ENCODE results near the gene CCDC51. TPM values are rescaled to one million over a fixed set of nuclear protein-coding genes. Genes with fewer than 3 reads are reported as not detected.
"Not testable (repeated sequence)": the region's sequence is repeated elsewhere in the genome, so short reads cannot be mapped to it uniquely, and the experiment has no call there.

The CCDC51 gene
- 10 to 100 TPM; 11.1 to 22.6 (median 21.7) TPM for polyA plus RNA-seq
- long read RNA-seq, donor 1, result 0 reads
- long read RNA-seq, donor 2, result 0 reads
- long read RNA-seq, donor 3, partial matches to known transcripts, result 0 of 3 reads
- long read RNA-seq, donor 3, other reads (novel, unspliced or antisense), result 0 of 3 reads
- long read RNA-seq, donor 4, result 0 reads
- long read RNA-seq, donor 5, partial matches to known transcripts, result 108 of 313 reads
- long read RNA-seq, donor 5, other reads (novel, unspliced or antisense), result 204 of 313 reads
- long read RNA-seq, donor 6, partial matches to known transcripts, result 6 of 8 reads
- long read RNA-seq, donor 6, other reads (novel, unspliced or antisense), result 0 of 8 reads
- long read RNA-seq, donor 7, result 0 reads
- long read RNA-seq, donor 8, result 0 reads
- long read RNA-seq, donor 9, partial matches to known transcripts, result 0 of 1 reads
- long read RNA-seq, donor 9, other reads (novel, unspliced or antisense), result 0 of 1 reads
- long read RNA-seq, donor 10, partial matches to known transcripts, result 0 of 6 reads
- long read RNA-seq, donor 10, other reads (novel, unspliced or antisense), result 0 of 6 reads

DNA sequence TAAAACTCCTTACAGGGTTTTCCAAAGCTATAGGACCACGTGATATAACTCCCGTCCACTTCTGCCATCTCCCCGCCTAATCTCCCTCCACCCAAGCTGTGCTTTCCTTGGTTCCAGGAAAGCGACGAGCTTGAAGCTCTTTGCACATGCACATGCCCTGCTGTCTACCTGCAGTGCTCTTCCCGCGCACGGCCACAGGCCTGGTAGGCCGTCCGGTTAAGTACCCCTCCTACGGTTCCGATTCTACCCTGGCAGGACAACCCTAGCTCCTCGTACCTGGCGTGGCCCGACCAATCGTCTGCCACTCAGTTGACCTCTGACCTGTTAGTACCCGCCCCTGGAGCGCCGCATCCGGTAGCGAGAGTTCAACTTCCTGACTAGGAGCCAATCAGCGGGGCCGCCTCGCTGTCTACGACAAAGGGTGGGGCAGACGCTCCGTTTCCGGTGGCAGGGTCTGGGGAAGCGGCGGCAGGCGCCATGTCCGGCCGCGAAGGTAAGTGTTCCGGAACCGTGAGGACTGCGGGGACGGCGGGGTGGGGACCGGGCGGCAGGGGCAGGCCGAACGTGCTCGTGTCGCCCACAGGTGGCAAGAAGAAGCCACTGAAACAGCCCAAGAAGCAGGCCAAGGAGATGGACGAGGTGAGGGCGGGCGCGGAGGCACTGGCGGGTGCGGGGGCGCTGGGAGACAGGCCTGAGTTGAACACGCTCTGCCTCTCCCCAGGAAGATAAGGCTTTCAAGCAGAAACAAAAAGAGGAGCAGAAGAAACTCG, at the start of gene CCDC51, which contains the start of gene TMA7:
Gene CCDC51 (minus strand): TSS at position 300 of the 770 bp plus-strand sequence. CDS start 4,991 bp downstream, outside the sequence.
Gene TMA7 (plus strand): TSS at position 438 of the 770 bp plus-strand sequence. CDS start 40 bp downstream, at position 478.
- H3K36me3 ChIP-seq (ENCODE audit: control insufficient read depth in 3 of 3, insufficient read depth in 2 of 3, low read depth in 1 of 3, low read length in 3 of 3), result peaks cover 2 to 26% (median 8%) of the 10 kb centered on the region in 3 donors
- H3K4me3 ChIP-seq (ENCODE audit: low read depth in 1 of 3, low read length in 3 of 3), result peak within 1 kb of the TSS; percentile 80 to 92 (median 88)
- 0 to 1% (median 0%) methylated on average over 54 of the region's 54 CpGs for WGBS, 3 donors
- H3K4me1 ChIP-seq (ENCODE audit: control insufficient read depth in 3 of 3, insufficient read depth in 2 of 3, low read depth in 1 of 3, low read length in 2 of 3), result peaks cover 2 to 13% (median 6%) of the 10 kb centered on the region in 3 donors
- H3K27me3 ChIP-seq (ENCODE audit: control insufficient read depth in 3 of 3, insufficient read depth in 3 of 3, low read length in 3 of 3), result no peaks in the 10 kb centered on the region
- FAIRE-seq, result peak; percentile 61
- peak within 1 kb of the TSS; percentile 87 to 97 (median 94) for H3K27ac ChIP-seq (ENCODE audit: low read depth in 1 of 3, low read length in 2 of 3)
- H3K9me3 ChIP-seq (ENCODE audit: control insufficient read depth in 2 of 2, insufficient read depth in 1 of 2, low read depth in 1 of 2, low read length in 1 of 2), result no peaks in the 10 kb centered on the region
- peak; percentile 99 for DNase-seq

DNA sequence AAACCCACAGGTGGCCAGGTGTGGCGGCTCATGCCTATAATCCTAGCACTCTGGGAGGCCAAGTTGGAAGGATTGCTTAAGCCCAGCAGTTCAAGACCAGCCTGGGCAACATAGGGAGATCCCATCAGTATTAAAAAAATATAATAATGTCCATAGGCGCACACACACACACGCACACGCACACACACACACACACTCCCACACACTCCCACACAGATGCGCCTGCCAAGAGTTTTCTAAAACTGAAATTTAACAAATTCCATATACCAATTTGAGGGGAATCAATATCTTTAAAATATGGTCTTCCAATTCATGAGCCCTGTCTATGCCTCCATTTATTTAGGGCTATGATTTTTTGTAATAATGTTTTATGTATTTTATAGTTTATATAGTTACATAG, 47.0 kb upstream of the CCDC51 start:
- no peaks in the 10 kb centered on the region for H3K27me3 ChIP-seq (ENCODE audit: control insufficient read depth in 3 of 3, insufficient read depth in 3 of 3, low read length in 3 of 3)
- DNase-seq (no peak), FAIRE-seq (no peak)
- no peaks in the 10 kb centered on the region for H3K9me3 ChIP-seq (ENCODE audit: control insufficient read depth in 2 of 2, insufficient read depth in 1 of 2, low read depth in 1 of 2, low read length in 1 of 2)
- H3K4me1 ChIP-seq (ENCODE audit: control insufficient read depth in 3 of 3, insufficient read depth in 2 of 3, low read depth in 1 of 3, low read length in 2 of 3), result no peaks in the 10 kb centered on the region
- no peak overlapping the region for H3K27ac ChIP-seq (ENCODE audit: low read depth in 1 of 3, low read length in 2 of 3)
- WGBS, 3 donors, result 91 to 97% (median 94%) methylated on average over 5 of the region's 5 CpGs
- H3K36me3 ChIP-seq (ENCODE audit: control insufficient read depth in 3 of 3, insufficient read depth in 2 of 3, low read depth in 1 of 3, low read length in 3 of 3), result peaks cover 0 to 2% (median 0%) of the 10 kb centered on the region in 3 donors
- H3K4me3 ChIP-seq (ENCODE audit: low read depth in 1 of 3, low read length in 3 of 3), result no peak overlapping the region

GRCh38 chr3:48482822-48483221, 42.9 kb upstream of the CCDC51 start:
- not testable (repeated sequence) for DNase-seq; H3K27ac ChIP-seq (ENCODE audit: low read depth in 1 of 3, low read length in 2 of 3); FAIRE-seq; H3K27me3 ChIP-seq (ENCODE audit: control insufficient read depth in 3 of 3, insufficient read depth in 3 of 3, low read length in 3 of 3); H3K4me3 ChIP-seq (ENCODE audit: low read depth in 1 of 3, low read length in 3 of 3); H3K9me3 ChIP-seq (ENCODE audit: control insufficient read depth in 2 of 2, insufficient read depth in 1 of 2, low read depth in 1 of 2, low read length in 1 of 2); H3K4me1 ChIP-seq (ENCODE audit: control insufficient read depth in 3 of 3, insufficient read depth in 2 of 3, low read depth in 1 of 3, low read length in 2 of 3)
- peaks cover 0 to 18% (median 0%) of the 10 kb centered on the region in 3 donors for H3K36me3 ChIP-seq (ENCODE audit: control insufficient read depth in 3 of 3, insufficient read depth in 2 of 3, low read depth in 1 of 3, low read length in 3 of 3)
- 90 to 92% (median 91%) methylated on average over 6 of the region's 6 CpGs for WGBS, 3 donors

- not testable (repeated sequence) for DNase-seq; H3K4me1 ChIP-seq (ENCODE audit: control insufficient read depth in 3 of 3, insufficient read depth in 2 of 3, low read depth in 1 of 3, low read length in 2 of 3); FAIRE-seq; H3K27ac ChIP-seq (ENCODE audit: low read depth in 1 of 3, low read length in 2 of 3); H3K27me3 ChIP-seq (ENCODE audit: control insufficient read depth in 3 of 3, insufficient read depth in 3 of 3, low read length in 3 of 3); H3K9me3 ChIP-seq (ENCODE audit: control insufficient read depth in 2 of 2, insufficient read depth in 1 of 2, low read depth in 1 of 2, low read length in 1 of 2); H3K4me3 ChIP-seq (ENCODE audit: low read depth in 1 of 3, low read length in 3 of 3)
- 95 to 97% (median 96%) methylated on average over 11 of the region's 11 CpGs for WGBS, 3 donors
- H3K36me3 ChIP-seq (ENCODE audit: control insufficient read depth in 3 of 3, insufficient read depth in 2 of 3, low read depth in 1 of 3, low read length in 3 of 3), result peaks cover 0 to 28% (median 0%) of the 10 kb centered on the region in 3 donors
These were observed 41.0 kb upstream of the CCDC51 start for GRCh38 chr3:48480891-48481290.

- H3K27ac ChIP-seq (ENCODE audit: low read depth in 1 of 3, low read length in 2 of 3), result peak overlapping the region in 2 of 3 donors; percentile 34 to 42
- FAIRE-seq (no peak), DNase-seq (peak in 1 of 2 donors; percentile 36)
- H3K9me3 ChIP-seq (ENCODE audit: control insufficient read depth in 2 of 2, insufficient read depth in 1 of 2, low read depth in 1 of 2, low read length in 1 of 2), result no peaks in the 10 kb centered on the region
- peaks cover 0 to 33% (median 0%) of the 10 kb centered on the region in 3 donors for H3K36me3 ChIP-seq (ENCODE audit: control insufficient read depth in 3 of 3, insufficient read depth in 2 of 3, low read depth in 1 of 3, low read length in 3 of 3)
- no peak overlapping the region for H3K4me3 ChIP-seq (ENCODE audit: low read depth in 1 of 3, low read length in 3 of 3)
- peaks cover 0 to 14% (median 0%) of the 10 kb centered on the region in 3 donors for H3K4me1 ChIP-seq (ENCODE audit: control insufficient read depth in 3 of 3, insufficient read depth in 2 of 3, low read depth in 1 of 3, low read length in 2 of 3)
- no peaks in the 10 kb centered on the region for H3K27me3 ChIP-seq (ENCODE audit: control insufficient read depth in 3 of 3, insufficient read depth in 3 of 3, low read length in 3 of 3)
- 65 to 77% (median 67%) methylated on average over 19 of the region's 19 CpGs for WGBS, 3 donors
These were observed 39.0 kb upstream of the CCDC51 start for GRCh38 chr3:48478626-48479555.

DNA sequence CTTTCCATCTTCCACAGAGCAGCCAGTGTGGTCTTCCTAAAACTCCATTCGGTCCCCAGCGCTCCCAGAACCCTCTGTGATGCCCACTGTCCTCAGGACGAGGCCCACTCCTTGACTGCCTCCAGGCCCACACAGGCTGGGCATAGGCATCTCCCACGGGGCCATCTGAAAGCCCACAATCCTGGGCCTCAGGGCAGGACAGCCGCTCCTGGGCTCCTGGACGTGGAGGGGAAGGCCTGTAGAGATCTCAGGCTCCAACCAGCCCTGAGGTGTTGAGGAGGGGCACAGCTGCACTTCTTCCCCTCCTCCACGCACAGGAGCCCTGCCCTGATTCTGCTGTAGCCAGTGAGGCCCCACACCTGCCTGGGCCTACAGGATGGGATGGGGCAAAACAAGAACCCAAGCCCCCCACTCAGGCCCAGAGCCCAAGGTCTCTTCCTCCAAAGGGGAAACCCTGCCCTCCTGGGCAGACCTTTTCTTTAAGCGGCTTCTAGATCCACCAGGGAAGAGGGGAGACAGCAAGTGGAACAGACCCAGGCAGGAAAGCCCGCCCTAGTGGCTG, 38.1 kb upstream of the CCDC51 start:
- whole genome bisulfite sequencing, 3 donors, result 87 to 90% (median 89%) methylated on average over 9 of the region's 9 CpGs
- H3K4me1 ChIP-seq (ENCODE audit: control insufficient read depth in 3 of 3, insufficient read depth in 2 of 3, low read depth in 1 of 3, low read length in 2 of 3), result peaks cover 0 to 22% (median 4%) of the 10 kb centered on the region in 3 donors
- H3K9me3 ChIP-seq (ENCODE audit: control insufficient read depth in 2 of 2, insufficient read depth in 1 of 2, low read depth in 1 of 2, low read length in 1 of 2), result no peaks in the 10 kb centered on the region
- no peaks in the 10 kb centered on the region for H3K27me3 ChIP-seq (ENCODE audit: control insufficient read depth in 3 of 3, insufficient read depth in 3 of 3, low read length in 3 of 3)
- peak overlapping the region in 2 of 3 donors; percentile 29 to 44 for H3K27ac ChIP-seq (ENCODE audit: low read depth in 1 of 3, low read length in 2 of 3)
- DNase-seq (no peak), FAIRE-seq (no peak)
- H3K4me3 ChIP-seq (ENCODE audit: low read depth in 1 of 3, low read length in 3 of 3), result no peak overlapping the region
- peaks cover 0 to 33% (median 0%) of the 10 kb centered on the region in 3 donors for H3K36me3 ChIP-seq (ENCODE audit: control insufficient read depth in 3 of 3, insufficient read depth in 2 of 3, low read depth in 1 of 3, low read length in 3 of 3)

- WGBS, 3 donors, result 89 to 91% (median 89%) methylated on average over 9 of the region's 9 CpGs
- Histone ChIP-seq H3K27ac (ENCODE audit: low read depth in 1 of 3, low read length in 2 of 3) (no peak overlapping the region), H3K4me1 (ENCODE audit: control insufficient read depth in 3 of 3, insufficient read depth in 2 of 3, low read depth in 1 of 3, low read length in 2 of 3) (peaks cover 0 to 28% (median 6%) of the 10 kb centered on the region in 3 donors), H3K4me3 (ENCODE audit: low read depth in 1 of 3, low read length in 3 of 3) (no peak overlapping the region), H3K9me3 (ENCODE audit: control insufficient read depth in 2 of 2, insufficient read depth in 1 of 2, low read depth in 1 of 2, low read length in 1 of 2) (no peaks in the 10 kb centered on the region), H3K36me3 (ENCODE audit: control insufficient read depth in 3 of 3, insufficient read depth in 2 of 3, low read depth in 1 of 3, low read length in 3 of 3) (peaks cover 0 to 33% (median 0%) of the 10 kb centered on the region in 3 donors), H3K27me3 (ENCODE audit: control insufficient read depth in 3 of 3, insufficient read depth in 3 of 3, low read length in 3 of 3) (no peaks in the 10 kb centered on the region)
- DNase-seq, result no peak
- FAIRE-seq, result no peak
These were observed 36.6 kb upstream of the CCDC51 start for GRCh38 chr3:48476426-48477053.
